ENCODE measurements around the gene RABGAP1L.

Gene RABGAP1L

GRCh38 chr1:174743654-174744561 lies 584.6 kb downstream of the RABGAP1L start:
- no peak for DNase-seq (ENCODE audit: low read depth in 4 of 4, low spot score in 1 of 4)

- DNase-seq (ENCODE audit: low read depth in 4 of 4, low spot score in 1 of 4) = no peak
Measured at GRCh38 chr1:174744886-174745285, 585.6 kb downstream of the RABGAP1L start.

GRCh38 chr1:174746024-174746808 lies 586.9 kb downstream of the RABGAP1L start:
- no peak for DNase-seq (ENCODE audit: low read depth in 4 of 4, low spot score in 1 of 4)

GRCh38 chr1:174747613-174748012 lies 588.3 kb downstream of the RABGAP1L start:
- no peak for DNase-seq (ENCODE audit: low read depth in 4 of 4, low spot score in 1 of 4)

- no peak for DNase-seq (ENCODE audit: low read depth in 4 of 4, low spot score in 1 of 4)
Measured at GRCh38 chr1:174748586-174748985, 589.3 kb downstream of the RABGAP1L start.

DNA sequence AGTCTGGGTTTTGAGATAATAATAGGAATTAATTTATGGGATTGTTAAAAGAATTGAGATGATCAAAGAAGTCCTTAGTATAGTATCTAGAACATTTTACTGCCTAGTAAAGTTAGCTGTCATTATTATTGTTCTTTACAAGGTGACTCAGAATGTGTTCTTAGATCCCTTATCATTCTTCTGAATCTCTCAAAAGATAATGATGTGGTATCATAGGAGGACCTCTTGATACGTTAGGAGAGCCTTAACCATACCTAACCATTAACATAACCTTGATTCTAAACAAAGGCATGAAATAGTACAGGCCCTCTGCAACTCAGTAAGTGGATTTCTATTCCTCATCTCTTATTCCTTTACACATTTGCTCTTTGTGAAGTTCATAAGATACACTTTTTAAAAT lies 593.8 kb downstream of the RABGAP1L start:
- DNase-seq (ENCODE audit: low read depth in 4 of 4, low spot score in 1 of 4) = no peak

- DNase-seq (ENCODE audit: low read depth in 4 of 4, low spot score in 1 of 4) = no peak
Measured at GRCh38 chr1:174761335-174761734, 602.0 kb downstream of the RABGAP1L start.

DNA sequence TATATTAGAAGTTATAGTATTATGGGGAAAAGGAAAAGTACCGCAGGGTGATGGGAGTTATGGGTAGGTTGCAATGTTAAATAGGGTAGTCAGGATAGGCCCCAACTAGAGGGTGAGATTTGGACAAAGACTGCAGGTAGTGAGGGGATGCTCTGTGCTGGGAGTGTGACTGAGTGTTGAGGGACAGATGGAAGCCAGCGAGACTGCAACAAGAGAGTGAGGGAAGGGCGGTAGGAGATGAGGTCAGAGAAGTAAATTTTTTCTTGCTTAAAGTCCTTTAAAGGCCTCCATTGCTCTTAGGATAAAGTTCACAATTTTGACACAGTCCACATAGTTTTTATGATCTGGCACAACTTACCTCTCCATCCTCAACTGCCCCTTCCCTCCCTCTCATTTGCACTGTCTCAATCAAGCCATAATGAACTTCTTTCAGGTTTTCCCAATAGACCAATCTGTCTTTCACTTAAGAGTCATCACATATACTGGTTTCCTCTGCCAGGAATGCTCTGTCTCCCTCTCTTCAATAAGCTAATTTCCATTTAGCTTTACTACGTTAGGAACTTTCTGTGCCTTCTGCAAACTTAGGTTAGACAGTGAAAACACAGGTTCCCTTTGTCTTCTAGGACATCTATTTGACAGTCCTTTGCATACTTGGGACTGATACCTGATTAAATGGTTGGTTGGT lies 602.7 kb downstream of the RABGAP1L start:
- DNase-seq (ENCODE audit: low read depth in 4 of 4, low spot score in 1 of 4) = no peak

DNA sequence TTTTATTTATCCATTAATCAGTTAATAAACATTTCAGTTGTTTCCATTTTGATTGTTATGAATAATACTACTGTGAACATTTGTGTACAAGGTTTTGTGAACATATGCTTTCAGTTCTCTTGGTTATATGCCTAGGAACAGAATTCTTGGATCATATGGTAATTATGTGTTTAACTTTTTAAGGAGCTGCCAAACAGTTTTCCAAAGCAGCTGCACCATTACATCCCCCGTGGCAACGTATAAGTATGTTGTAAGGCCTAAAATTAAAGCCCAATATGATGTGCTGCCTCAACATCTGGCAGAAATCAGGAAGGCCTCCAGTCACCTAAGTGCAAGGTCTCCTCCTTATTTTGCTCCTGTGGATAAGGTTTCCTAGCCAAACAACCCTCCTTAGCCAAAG lies 604.9 kb downstream of the RABGAP1L start:
- no peak for DNase-seq (ENCODE audit: low read depth in 4 of 4, low spot score in 1 of 4)

DNA sequence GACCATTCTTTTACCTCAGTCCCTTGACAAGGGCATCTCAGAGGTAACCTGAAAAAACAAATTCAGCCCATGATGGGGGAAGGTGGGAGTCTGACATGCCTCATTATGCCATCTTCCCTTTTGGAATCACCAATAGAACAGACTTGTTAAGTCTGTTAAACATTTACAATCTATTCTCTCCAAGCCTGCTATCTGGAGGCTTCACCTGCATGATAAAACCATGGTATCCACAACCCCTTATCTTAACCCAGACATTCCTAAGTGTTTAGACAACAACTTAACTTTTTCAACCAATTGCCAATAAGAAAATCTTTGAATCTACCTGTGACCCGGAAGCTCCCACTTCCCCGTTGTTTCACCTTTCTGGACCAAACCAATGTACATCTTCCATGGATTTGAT lies 607.4 kb downstream of the RABGAP1L start:
- no peak for DNase-seq (ENCODE audit: low read depth in 4 of 4, low spot score in 1 of 4)

GRCh38 chr1:174768516-174768915 lies 609.2 kb downstream of the RABGAP1L start:
- no peak for DNase-seq (ENCODE audit: low read depth in 4 of 4, low spot score in 1 of 4)

GRCh38 chr1:174768949-174769348 lies 609.6 kb downstream of the RABGAP1L start:
- DNase-seq (ENCODE audit: low read depth in 4 of 4, low spot score in 1 of 4) = no peak

DNA sequence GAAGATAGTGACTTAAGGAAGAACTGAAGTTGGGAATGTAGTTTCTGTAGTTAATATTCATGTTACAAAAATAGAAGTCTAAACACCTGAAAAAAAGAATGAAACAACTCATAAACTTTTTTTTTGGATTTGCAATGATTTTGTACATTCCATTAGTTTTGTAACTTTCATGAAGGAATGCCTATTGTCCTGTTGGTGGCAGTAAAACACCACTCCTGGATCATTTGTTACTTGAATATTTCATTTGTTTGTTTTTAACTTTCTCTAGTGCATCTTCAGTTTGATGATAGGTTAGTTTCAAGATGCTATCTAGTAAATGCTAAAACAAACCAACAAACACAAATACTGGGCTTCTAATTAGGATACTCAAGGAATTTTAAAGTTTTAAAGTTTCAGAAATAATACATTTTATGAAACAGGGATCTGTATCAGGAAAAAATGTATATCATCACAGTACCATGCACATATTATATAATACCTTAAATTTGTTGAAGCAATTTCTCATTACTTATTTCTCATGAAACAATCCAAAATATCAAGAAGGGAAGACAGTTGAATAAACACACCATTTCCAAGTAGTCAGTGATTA lies 610.7 kb downstream of the RABGAP1L start:
- DNase-seq (ENCODE audit: low read depth in 4 of 4, low spot score in 1 of 4) = no peak

GRCh38 chr1:174775621-174776020 lies 616.3 kb downstream of the RABGAP1L start:
- DNase-seq (ENCODE audit: low read depth in 4 of 4, low spot score in 1 of 4) = no peak

- DNase-seq (ENCODE audit: low read depth in 4 of 4, low spot score in 1 of 4) = no peak
Measured at GRCh38 chr1:174777262-174777661, 617.9 kb downstream of the RABGAP1L start.

GRCh38 chr1:174785510-174785909 lies 626.2 kb downstream of the RABGAP1L start:
- DNase-seq (ENCODE audit: low read depth in 4 of 4, low spot score in 1 of 4) = no peak

DNA sequence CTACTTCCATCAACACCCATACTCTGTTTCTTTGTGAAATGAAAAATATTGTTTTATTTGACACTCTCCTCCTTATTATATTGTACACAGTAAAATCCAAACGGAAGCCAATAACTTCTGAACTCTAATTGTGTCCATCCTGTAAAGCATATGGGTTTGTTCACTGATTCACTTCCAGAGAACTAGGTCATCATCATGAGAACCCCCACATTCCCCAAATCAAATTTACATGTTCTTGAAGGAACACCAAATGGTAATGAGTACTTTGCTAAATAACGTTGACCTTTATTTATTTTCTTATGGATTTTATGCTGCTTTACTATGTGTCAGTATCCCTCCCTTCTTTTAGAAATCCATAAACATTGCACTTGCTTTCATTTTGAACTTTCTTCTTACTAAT lies 627.0 kb downstream of the RABGAP1L start:
- DNase-seq (ENCODE audit: low read depth in 4 of 4, low spot score in 1 of 4) = no peak

DNA sequence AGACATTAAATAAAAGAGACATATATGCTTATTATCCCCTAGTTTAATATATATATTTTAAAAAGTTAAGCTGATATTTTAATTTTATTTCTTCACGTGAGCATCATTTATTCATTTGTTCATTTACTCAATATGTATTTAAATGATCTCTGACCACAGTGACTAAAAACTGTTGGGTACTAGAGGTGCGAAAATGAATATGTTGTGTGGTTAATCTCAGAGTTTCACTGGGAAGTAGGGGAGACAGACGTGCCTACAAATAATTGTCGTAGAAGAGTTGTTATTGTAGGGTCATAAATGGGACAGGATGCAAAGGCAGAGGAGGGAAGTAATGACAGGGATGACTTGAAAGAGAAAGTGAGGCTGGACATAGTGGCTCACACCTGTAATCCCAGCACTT lies 627.4 kb downstream of the RABGAP1L start:
- no peak for DNase-seq (ENCODE audit: low read depth in 4 of 4, low spot score in 1 of 4)

- DNase-seq (ENCODE audit: low read depth in 4 of 4, low spot score in 1 of 4) = no peak
Measured at GRCh38 chr1:174788981-174789380, 629.7 kb downstream of the RABGAP1L start.

DNA sequence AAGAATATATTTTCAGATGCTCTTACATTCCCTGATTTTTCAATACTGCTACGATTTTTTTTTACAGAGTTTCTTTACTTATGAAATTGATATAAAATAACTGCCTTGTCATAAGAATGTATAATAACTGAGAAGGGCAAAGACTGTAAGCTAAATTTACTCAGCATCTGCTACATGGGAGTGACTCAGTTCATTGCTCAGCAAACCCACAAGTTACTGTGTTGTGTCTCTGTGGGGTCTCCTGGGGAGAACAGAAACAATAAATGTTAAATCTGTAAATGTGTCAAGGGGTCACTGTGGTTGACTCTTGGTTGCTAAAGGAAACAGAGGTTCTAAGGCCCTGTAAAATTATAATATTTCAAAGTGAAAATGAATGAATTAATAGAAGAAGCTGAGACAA lies 630.1 kb downstream of the RABGAP1L start:
- no peak for DNase-seq (ENCODE audit: low read depth in 4 of 4, low spot score in 1 of 4)

DNA sequence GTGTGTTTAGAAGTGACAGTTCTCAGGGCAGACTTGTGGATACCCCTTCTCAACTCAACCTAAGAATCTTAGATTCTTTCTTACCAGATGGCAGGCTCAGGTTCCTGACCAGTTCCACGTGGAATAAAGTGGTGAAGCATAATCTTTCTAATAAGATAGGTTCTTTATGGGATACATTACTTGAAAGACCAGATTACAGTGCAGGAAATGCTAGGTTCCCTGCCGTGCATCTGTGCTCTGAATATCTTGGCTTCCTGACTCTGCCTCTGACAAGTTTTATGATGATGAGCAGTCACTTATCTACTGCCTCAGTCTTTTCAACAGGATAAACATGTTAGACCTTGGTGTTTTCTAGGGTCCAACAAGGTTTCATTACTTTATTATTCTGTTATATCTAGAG lies 632.5 kb downstream of the RABGAP1L start:
- DNase-seq (ENCODE audit: low read depth in 4 of 4, low spot score in 1 of 4) = no peak

Data from stimulated activated CD4-positive, alpha-beta T cell treated with anti-CD3 and anti-CD28 coated beads, Interleukin-1b, Interleukin-23, amount 100 ng/mL, for 24 hours (primary cell).